ENCODE results near the gene ZBTB16.

Gene ZBTB16

GRCh38 chr11:114285599-114285998 lies 226.1 kb downstream of the ZBTB16 start:
- H3K27ac ChIP-seq: no peak overlapping the region
- H3K27me3 ChIP-seq (ENCODE audit: control insufficient read depth, insufficient read depth, low read length): no peaks in the 10 kb centered on the region
- H3K4me3 ChIP-seq (ENCODE audit: low read depth, low read length): no peak overlapping the region
- H3K9ac ChIP-seq: no peak overlapping the region
- no peaks in the 10 kb centered on the region for H3K9me3 ChIP-seq (ENCODE audit: control insufficient read depth, low read length)
- no peaks in the 10 kb centered on the region for H3K4me1 ChIP-seq
- no peak overlapping the region for H3K4me2 ChIP-seq (ENCODE audit: low read length)
- TF ChIP-seq CTCF (IDR thresholded peaks at IDR 0.05): no peak
- H2AFZ ChIP-seq: no peak overlapping the region
- H3K36me3 ChIP-seq (ENCODE audit: control insufficient read depth, insufficient read depth, low read length): no peaks in the 10 kb centered on the region
- no peaks in the 10 kb centered on the region for H3K79me2 ChIP-seq

- no peak overlapping the region for H3K4me3 ChIP-seq (ENCODE audit: low read depth, low read length)
- H2AFZ ChIP-seq: no peak overlapping the region
- H3K4me1 ChIP-seq: no peaks in the 10 kb centered on the region
- no peaks in the 10 kb centered on the region for H3K9me3 ChIP-seq (ENCODE audit: control insufficient read depth, low read length)
- no peak for TF ChIP-seq CTCF (IDR thresholded peaks at IDR 0.05)
- no peak overlapping the region for H3K27ac ChIP-seq
- no peaks in the 10 kb centered on the region for H3K27me3 ChIP-seq (ENCODE audit: control insufficient read depth, insufficient read depth, low read length)
- no peaks in the 10 kb centered on the region for H3K79me2 ChIP-seq
- H3K36me3 ChIP-seq (ENCODE audit: control insufficient read depth, insufficient read depth, low read length): no peaks in the 10 kb centered on the region
- no peak overlapping the region for H3K9ac ChIP-seq
- no peak overlapping the region for H3K4me2 ChIP-seq (ENCODE audit: low read length)
Observed at GRCh38 chr11:114286229-114286628, 226.7 kb downstream of the ZBTB16 start.

- H3K27me3 ChIP-seq (ENCODE audit: control insufficient read depth, insufficient read depth, low read length): no peaks in the 10 kb centered on the region
- no peak overlapping the region for H3K4me3 ChIP-seq (ENCODE audit: low read depth, low read length)
- no peak for TF ChIP-seq CTCF (IDR thresholded peaks at IDR 0.05)
- H3K9me3 ChIP-seq (ENCODE audit: control insufficient read depth, low read length): no peaks in the 10 kb centered on the region
- H3K4me1 ChIP-seq: no peaks in the 10 kb centered on the region
- H3K79me2 ChIP-seq: no peaks in the 10 kb centered on the region
- H3K9ac ChIP-seq: no peak overlapping the region
- no peak overlapping the region for H3K4me2 ChIP-seq (ENCODE audit: low read length)
- H3K27ac ChIP-seq: no peak overlapping the region
- H2AFZ ChIP-seq: no peak overlapping the region
- H3K36me3 ChIP-seq (ENCODE audit: control insufficient read depth, insufficient read depth, low read length): no peaks in the 10 kb centered on the region
Observed at GRCh38 chr11:114287154-114287553, 227.6 kb downstream of the ZBTB16 start.

GRCh38 chr11:114288136-114288535 lies 228.6 kb downstream of the ZBTB16 start:
- Histone ChIP-seq H2AFZ (no peak overlapping the region), H3K79me2 (no peaks in the 10 kb centered on the region), H3K27me3 (ENCODE audit: control insufficient read depth, insufficient read depth, low read length) (no peaks in the 10 kb centered on the region), H3K9me3 (ENCODE audit: control insufficient read depth, low read length) (no peaks in the 10 kb centered on the region), H3K4me1 (no peaks in the 10 kb centered on the region), H3K9ac (no peak overlapping the region), H3K36me3 (ENCODE audit: control insufficient read depth, insufficient read depth, low read length) (no peaks in the 10 kb centered on the region), H3K4me2 (ENCODE audit: low read length) (no peak overlapping the region), H3K27ac (no peak overlapping the region), H3K4me3 (ENCODE audit: low read depth, low read length) (no peak overlapping the region)
- no peak for TF ChIP-seq CTCF (IDR thresholded peaks at IDR 0.05)

GRCh38 chr11:114289779-114290178 lies 230.3 kb downstream of the ZBTB16 start:
- Histone ChIP-seq H2AFZ (no peak overlapping the region), H3K27ac (no peak overlapping the region), H3K4me3 (ENCODE audit: low read depth, low read length) (no peak overlapping the region), H3K4me1 (no peaks in the 10 kb centered on the region), H3K79me2 (no peaks in the 10 kb centered on the region), H3K9ac (no peak overlapping the region), H3K36me3 (ENCODE audit: control insufficient read depth, insufficient read depth, low read length) (no peaks in the 10 kb centered on the region), H3K27me3 (ENCODE audit: control insufficient read depth, insufficient read depth, low read length) (no peaks in the 10 kb centered on the region), H3K9me3 (ENCODE audit: control insufficient read depth, low read length) (no peaks in the 10 kb centered on the region), H3K4me2 (ENCODE audit: low read length) (no peak overlapping the region)
- TF ChIP-seq CTCF (IDR thresholded peaks at IDR 0.05): no peak

All from parathyroid adenoma (tissue), 2 donors.